ENCODE results near the gene DSTN.

DSTN gene

GRCh38 chr20:17576215-17576614 lies 6.3 kb downstream of the DSTN start:
- no peaks in the 10 kb centered on the region for H3K27me3 ChIP-seq (ENCODE audit: insufficient read depth, poor library complexity, severe bottlenecking)
- TF ChIP-seq GABPA (IDR thresholded peaks at IDR 0.05; ENCODE audit: low read depth) (no peak), POLR2AphosphoS5 (IDR thresholded peaks at IDR 0.05; ENCODE audit: low read depth) (no peak), CTCF (IDR thresholded peaks at IDR 0.05; ENCODE audit: insufficient read depth, low read length) (no peak), SPI1 (IDR thresholded peaks at IDR 0.05; ENCODE audit: borderline replicate concordance, low read depth) (no peak)
- TF ChIP-seq, protein P1, sequence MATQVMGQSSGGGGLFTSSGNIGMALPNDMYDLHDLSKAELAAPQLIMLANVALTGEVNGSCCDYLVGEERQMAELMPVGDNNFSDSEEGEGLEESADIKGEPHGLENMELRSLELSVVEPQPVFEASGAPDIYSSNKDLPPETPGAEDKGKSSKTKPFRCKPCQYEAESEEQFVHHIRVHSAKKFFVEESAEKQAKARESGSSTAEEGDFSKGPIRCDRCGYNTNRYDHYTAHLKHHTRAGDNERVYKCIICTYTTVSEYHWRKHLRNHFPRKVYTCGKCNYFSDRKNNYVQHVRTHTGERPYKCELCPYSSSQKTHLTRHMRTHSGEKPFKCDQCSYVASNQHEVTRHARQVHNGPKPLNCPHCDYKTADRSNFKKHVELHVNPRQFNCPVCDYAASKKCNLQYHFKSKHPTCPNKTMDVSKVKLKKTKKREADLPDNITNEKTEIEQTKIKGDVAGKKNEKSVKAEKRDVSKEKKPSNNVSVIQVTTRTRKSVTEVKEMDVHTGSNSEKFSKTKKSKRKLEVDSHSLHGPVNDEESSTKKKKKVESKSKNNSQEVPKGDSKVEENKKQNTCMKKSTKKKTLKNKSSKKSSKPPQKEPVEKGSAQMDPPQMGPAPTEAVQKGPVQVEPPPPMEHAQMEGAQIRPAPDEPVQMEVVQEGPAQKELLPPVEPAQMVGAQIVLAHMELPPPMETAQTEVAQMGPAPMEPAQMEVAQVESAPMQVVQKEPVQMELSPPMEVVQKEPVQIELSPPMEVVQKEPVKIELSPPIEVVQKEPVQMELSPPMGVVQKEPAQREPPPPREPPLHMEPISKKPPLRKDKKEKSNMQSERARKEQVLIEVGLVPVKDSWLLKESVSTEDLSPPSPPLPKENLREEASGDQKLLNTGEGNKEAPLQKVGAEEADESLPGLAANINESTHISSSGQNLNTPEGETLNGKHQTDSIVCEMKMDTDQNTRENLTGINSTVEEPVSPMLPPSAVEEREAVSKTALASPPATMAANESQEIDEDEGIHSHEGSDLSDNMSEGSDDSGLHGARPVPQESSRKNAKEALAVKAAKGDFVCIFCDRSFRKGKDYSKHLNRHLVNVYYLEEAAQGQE (IDR thresholded peaks at IDR 0.05; ENCODE audit: insufficient replicate concordance, low read depth), result no peak
- no peak overlapping the region for H3K4me3 ChIP-seq (replicated peaks; ENCODE audit: insufficient read depth, low read length)
- no peak overlapping the region for H3K27ac ChIP-seq (replicated peaks)
- no peak for DNase-seq (ENCODE audit: low read depth in 1 of 2, low spot score in 1 of 2)

DNA sequence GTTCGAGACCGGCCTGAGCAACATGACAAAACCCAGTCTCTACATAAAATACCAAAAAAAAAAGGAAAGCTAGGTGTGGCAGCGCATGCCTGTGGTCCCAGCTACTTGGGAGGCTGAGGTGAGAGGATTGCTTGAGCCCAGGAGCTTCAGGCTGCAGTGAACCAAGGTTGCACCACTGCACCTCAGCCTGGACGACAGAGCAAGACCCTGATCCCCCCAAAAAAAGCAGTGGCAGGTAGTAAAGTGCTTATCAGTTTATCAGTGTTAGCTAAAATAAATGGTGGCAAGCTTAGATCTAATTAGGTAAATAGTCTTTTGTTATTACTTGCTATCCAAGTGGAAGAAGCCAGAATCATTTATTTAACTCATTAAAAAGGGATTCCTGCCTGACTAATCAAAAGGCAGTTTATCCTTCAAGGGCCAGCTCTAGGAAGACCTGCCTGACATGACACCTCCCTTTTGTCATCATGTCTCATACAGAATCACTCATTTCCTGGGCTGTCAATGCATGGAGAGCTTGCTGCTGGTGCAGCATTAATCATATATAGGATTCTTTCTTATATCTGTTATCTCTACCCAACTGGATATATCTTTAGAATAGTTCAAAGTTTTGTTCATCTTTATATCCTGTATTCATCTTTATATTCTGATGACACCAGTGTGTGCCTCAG lies 9.6 kb downstream of the DSTN start:
- TF ChIP-seq POLR2AphosphoS5 (IDR thresholded peaks at IDR 0.05; ENCODE audit: low read depth), result no peak
- TF ChIP-seq, protein P1 (IDR thresholded peaks at IDR 0.05; ENCODE audit: insufficient replicate concordance, low read depth), result no peak
- no peak for TF ChIP-seq CTCF (IDR thresholded peaks at IDR 0.05; ENCODE audit: insufficient read depth, low read length)
- TF ChIP-seq SPI1 (IDR thresholded peaks at IDR 0.05; ENCODE audit: borderline replicate concordance, low read depth), result no peak
- TF ChIP-seq GABPA (IDR thresholded peaks at IDR 0.05; ENCODE audit: low read depth), result no peak
- no peak for DNase-seq (ENCODE audit: low read depth in 1 of 2, low spot score in 1 of 2)
- H3K27ac ChIP-seq (replicated peaks), result no peak overlapping the region
- H3K4me3 ChIP-seq (replicated peaks; ENCODE audit: insufficient read depth, low read length), result no peak overlapping the region
- no peaks in the 10 kb centered on the region for H3K27me3 ChIP-seq (ENCODE audit: insufficient read depth, poor library complexity, severe bottlenecking)

- no peak overlapping the region for H3K27ac ChIP-seq (replicated peaks)
- DNase-seq (ENCODE audit: low read depth in 1 of 2, low spot score in 1 of 2), result no peak
- H3K27me3 ChIP-seq (ENCODE audit: insufficient read depth, poor library complexity, severe bottlenecking), result no peaks in the 10 kb centered on the region
- no peak overlapping the region for H3K4me3 ChIP-seq (replicated peaks; ENCODE audit: insufficient read depth, low read length)
- TF ChIP-seq GABPA (IDR thresholded peaks at IDR 0.05; ENCODE audit: low read depth) (no peak), CTCF (IDR thresholded peaks at IDR 0.05; ENCODE audit: insufficient read depth, low read length) (no peak)
These were observed 11.0 kb downstream of the DSTN start for GRCh38 chr20:17580895-17581294.

- TF ChIP-seq, protein P1 (IDR thresholded peaks at IDR 0.05; ENCODE audit: insufficient replicate concordance, low read depth), result no peak
- Histone ChIP-seq H3K27me3 (ENCODE audit: insufficient read depth, poor library complexity, severe bottlenecking) (no peaks in the 10 kb centered on the region), H3K4me3 (replicated peaks; ENCODE audit: insufficient read depth, low read length) (no peak overlapping the region), H3K27ac (replicated peaks) (no peak overlapping the region)
- DNase-seq (ENCODE audit: low read depth in 1 of 2, low spot score in 1 of 2), result no peak
These were observed 13.3 kb downstream of the DSTN start for GRCh38 chr20:17583126-17583525.

Measured in HL-60 (cell line).